Gastroesophageal sphincter (tissue), 3 donors: ENCODE measurements around the gene LMNTD2.

Experiments
- EP300 ChIP-seq: sonication (generic); formaldehyde crosslinking; IDR thresholded peaks from one replicate; pipeline ENCODE4 v1.6.1; 2017; ENCODE audit warnings: antibody characterized with exemption, mild to moderate bottlenecking
- TF ChIP-seq, protein P1 (sequence below), 4 experiments: fragments of 200-600 bp in 2 of 4; fragments of 450-650 bp in 2 of 4; sonication (generic) in 1 of 4; IDR thresholded peaks; one replicate each; pipeline ENCODE4 v1.5.1; 2017 to 2019; ENCODE audit warnings: antibody characterized with exemption in 4 of 4, mild to moderate bottlenecking in 2 of 4, moderate library complexity in 2 of 4

DNA sequence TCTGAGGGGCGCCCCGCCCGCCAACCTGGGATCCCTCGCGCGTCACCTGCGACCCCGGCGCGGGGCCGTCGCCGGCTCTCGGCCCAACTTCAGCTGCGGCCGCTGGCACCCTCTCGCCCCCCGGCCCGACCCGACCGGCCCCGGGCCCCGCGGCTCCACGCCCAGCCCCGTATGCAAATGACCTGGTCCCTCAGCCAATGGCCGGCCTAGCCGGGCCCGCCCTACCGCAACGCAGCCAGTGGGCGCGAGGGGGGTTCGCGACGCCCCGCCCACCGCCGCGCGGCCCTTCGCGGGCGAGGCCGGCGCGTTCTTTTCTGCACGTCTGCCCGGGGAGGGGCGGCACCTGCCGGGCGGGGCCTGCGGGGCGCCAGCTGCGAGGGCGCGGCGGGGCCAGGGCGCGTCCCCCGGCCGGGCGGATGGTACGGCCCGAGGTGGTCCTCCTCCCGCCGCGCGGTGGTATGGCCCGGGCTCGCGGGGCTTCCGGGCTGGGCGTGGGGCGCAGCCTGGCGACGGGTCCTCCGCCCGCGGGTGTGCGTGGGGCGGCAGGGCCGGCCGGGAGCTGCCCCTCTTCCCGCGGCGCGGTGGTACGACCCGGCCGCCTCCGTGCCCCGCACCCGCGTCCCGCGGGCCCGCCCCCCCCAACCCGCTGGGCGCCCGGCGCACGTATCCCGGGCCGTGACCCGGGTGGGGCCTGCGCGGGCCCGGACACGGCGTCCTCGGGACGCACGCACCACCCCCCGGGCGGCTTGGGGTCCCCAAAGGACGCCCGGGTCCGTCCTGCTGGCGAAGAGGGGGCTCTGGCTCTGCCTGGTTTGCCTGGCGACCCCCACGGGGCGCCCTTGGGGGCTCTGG lies 8.0 kb upstream of the LMNTD2 start:
- TF ChIP-seq, protein P1, sequence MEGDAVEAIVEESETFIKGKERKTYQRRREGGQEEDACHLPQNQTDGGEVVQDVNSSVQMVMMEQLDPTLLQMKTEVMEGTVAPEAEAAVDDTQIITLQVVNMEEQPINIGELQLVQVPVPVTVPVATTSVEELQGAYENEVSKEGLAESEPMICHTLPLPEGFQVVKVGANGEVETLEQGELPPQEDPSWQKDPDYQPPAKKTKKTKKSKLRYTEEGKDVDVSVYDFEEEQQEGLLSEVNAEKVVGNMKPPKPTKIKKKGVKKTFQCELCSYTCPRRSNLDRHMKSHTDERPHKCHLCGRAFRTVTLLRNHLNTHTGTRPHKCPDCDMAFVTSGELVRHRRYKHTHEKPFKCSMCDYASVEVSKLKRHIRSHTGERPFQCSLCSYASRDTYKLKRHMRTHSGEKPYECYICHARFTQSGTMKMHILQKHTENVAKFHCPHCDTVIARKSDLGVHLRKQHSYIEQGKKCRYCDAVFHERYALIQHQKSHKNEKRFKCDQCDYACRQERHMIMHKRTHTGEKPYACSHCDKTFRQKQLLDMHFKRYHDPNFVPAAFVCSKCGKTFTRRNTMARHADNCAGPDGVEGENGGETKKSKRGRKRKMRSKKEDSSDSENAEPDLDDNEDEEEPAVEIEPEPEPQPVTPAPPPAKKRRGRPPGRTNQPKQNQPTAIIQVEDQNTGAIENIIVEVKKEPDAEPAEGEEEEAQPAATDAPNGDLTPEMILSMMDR (IDR thresholded peaks at IDR 0.05), result peak in 1 of 4 experiments; percentile 3
- TF ChIP-seq EP300, result no peak
